Measurements from ENCODE around the gene TBCD. TPM values are rescaled to one million over a fixed set of nuclear protein-coding genes. Genes with fewer than 3 reads are reported as not detected.
A peak's percentile ranks its signal among the peaks of the same experiment; 100 is the strongest.

TBCD gene
- total RNA-seq, 1 experiment from 2014 or later: 129 TPM

- H2AK5ac ChIP-seq (ENCODE audit: insufficient read length, low read length): no peak overlapping the region
- no peak overlapping the region for H3K18ac ChIP-seq (ENCODE audit: insufficient read length, low read depth, low read length)
- H2AFZ ChIP-seq (ENCODE audit: low read length): no peak overlapping the region
- no peak for DNase-seq
- TF ChIP-seq, protein P1, sequence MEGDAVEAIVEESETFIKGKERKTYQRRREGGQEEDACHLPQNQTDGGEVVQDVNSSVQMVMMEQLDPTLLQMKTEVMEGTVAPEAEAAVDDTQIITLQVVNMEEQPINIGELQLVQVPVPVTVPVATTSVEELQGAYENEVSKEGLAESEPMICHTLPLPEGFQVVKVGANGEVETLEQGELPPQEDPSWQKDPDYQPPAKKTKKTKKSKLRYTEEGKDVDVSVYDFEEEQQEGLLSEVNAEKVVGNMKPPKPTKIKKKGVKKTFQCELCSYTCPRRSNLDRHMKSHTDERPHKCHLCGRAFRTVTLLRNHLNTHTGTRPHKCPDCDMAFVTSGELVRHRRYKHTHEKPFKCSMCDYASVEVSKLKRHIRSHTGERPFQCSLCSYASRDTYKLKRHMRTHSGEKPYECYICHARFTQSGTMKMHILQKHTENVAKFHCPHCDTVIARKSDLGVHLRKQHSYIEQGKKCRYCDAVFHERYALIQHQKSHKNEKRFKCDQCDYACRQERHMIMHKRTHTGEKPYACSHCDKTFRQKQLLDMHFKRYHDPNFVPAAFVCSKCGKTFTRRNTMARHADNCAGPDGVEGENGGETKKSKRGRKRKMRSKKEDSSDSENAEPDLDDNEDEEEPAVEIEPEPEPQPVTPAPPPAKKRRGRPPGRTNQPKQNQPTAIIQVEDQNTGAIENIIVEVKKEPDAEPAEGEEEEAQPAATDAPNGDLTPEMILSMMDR (conservative IDR thresholded peaks at IDR 0.05): no peak
- H4K20me1 ChIP-seq (ENCODE audit: control insufficient read depth, insufficient read depth, insufficient read length): no peaks in the 10 kb centered on the region
- Mint-ChIP-seq H3K4me3 (no peak overlapping the region), H3K36me3 (ENCODE audit: insufficient read depth in 1 of 3, low read depth in 3 of 3) (peaks cover 42 to 76% (median 74%) of the 10 kb centered on the region in 3 experiments; a peak in 6 of 7 replicates), H3K9me3 (no peaks in the 10 kb centered on the region), H3K4me1 (no peaks in the 10 kb centered on the region), H3K27me3 (ENCODE audit: low read depth) (no peaks in the 10 kb centered on the region), H3K27ac (peak overlapping the region in 1 of 3 experiments; percentile 68; a peak in 2 of 7 replicates)
- H4K5ac ChIP-seq (ENCODE audit: insufficient read length, low read depth, low read length): no peak overlapping the region
- no peaks in the 10 kb centered on the region for H3K23me2 ChIP-seq (ENCODE audit: insufficient read length, low read depth, low read length, poor library complexity, severe bottlenecking)
- no peak overlapping the region for H3K14ac ChIP-seq (ENCODE audit: insufficient read depth, low read length)
- no CpG with 5 or more reads among the region's 56 CpGs for WGBS (ENCODE audit: extremely low coverage, insufficient read length, low lambda C conversion rate)
- no peak overlapping the region for H2BK20ac ChIP-seq (ENCODE audit: low read depth, low read length, poor library complexity, severe bottlenecking)
- H2BK12ac ChIP-seq (ENCODE audit: insufficient read length, low read depth, low read length): no peak overlapping the region
- H4K8ac ChIP-seq (replicated peaks; ENCODE audit: insufficient read length, low read depth, low read length): no peak overlapping the region
- H3K4me1 ChIP-seq (ENCODE audit: insufficient read depth, low read length): no peaks in the 10 kb centered on the region
- no peak overlapping the region for H2BK120ac ChIP-seq (ENCODE audit: low read depth, low read length, poor library complexity, severe bottlenecking)
- H3K4me2 ChIP-seq (ENCODE audit: insufficient read depth, insufficient read length, low read length): no peak overlapping the region
- H3K79me1 ChIP-seq (ENCODE audit: insufficient read depth, low read depth, low read length, poor library complexity, severe bottlenecking): no peaks in the 10 kb centered on the region
- no peak overlapping the region for H2BK15ac ChIP-seq (ENCODE audit: low read depth, low read length)
- H3K56ac ChIP-seq (ENCODE audit: insufficient read length, low read depth, low read length): no peak overlapping the region
- H3K9ac ChIP-seq (ENCODE audit: extremely low read depth, insufficient read length, low read length): no peak overlapping the region
- H3T11ph ChIP-seq (ENCODE audit: low read length): no peak overlapping the region
- no peak overlapping the region for H3K4ac ChIP-seq (ENCODE audit: low read depth, low read length)
- H3K9me3 ChIP-seq (ENCODE audit: control insufficient read depth, low read depth, low read length): no peaks in the 10 kb centered on the region
- no peaks in the 10 kb centered on the region for H3K79me2 ChIP-seq (ENCODE audit: insufficient read depth, low read length)
- H3K27me3 ChIP-seq (ENCODE audit: insufficient read depth, low read length): no peaks in the 10 kb centered on the region
- no peak overlapping the region for H3K23ac ChIP-seq (ENCODE audit: insufficient read length, low read depth, low read length)
- H4K91ac ChIP-seq (ENCODE audit: insufficient read length, low read depth, low read length): no peak overlapping the region
- no peak overlapping the region for H2BK5ac ChIP-seq (ENCODE audit: insufficient read length, low read length)
- H3K27ac ChIP-seq (ENCODE audit: insufficient read length, low read depth, low read length): no peak overlapping the region
These were observed 178.4 kb downstream of the TBCD start for GRCh38 chr17:82930043-82930923.
